Testis (tissue), 3 donors: ENCODE measurements around the gene MMP11. TPM values are rescaled to one million over a fixed set of nuclear protein-coding genes. Genes with fewer than 3 reads are reported as not detected.

Experiments
- DNase-seq: peaks from one replicate; pipeline ENCODE4 v3.0.0-alpha.2; 2019
- H3K27ac ChIP-seq, 2 donors: fragments of 200-600 bp; sonication (generic); one replicate each; pipeline ENCODE4 v1.5.1; 2019
- H3K27me3 ChIP-seq: fragments of 200-600 bp; sonication (generic); one replicate; pipeline ENCODE4 v1.5.1; 2019
- H3K36me3 ChIP-seq: fragments of 200-600 bp; sonication (generic); one replicate; pipeline ENCODE4 v1.5.1; 2017; ENCODE audit warnings: low read depth; ENCODE audit errors: missing control alignments
- H3K4me1 ChIP-seq: fragments of 200-600 bp; sonication (generic); one replicate; pipeline ENCODE4 v1.5.1; 2019
- H3K4me3 ChIP-seq, 2 donors: fragments of 200-600 bp; sonication (generic); one replicate each; pipeline ENCODE4 v1.5.1; 2017 to 2019
- H3K9me3 ChIP-seq: fragments of 200-600 bp; sonication (generic); one replicate; pipeline ENCODE4 v1.5.1; 2017
- CTCF ChIP-seq, 3 experiments: fragments of 450-650 bp in 2 of 3; fragments of 200-600 bp in 1 of 3; sonication (generic) in 1 of 3; IDR thresholded peaks; one replicate each; pipeline ENCODE4 v1.5.1; 2016 to 2019; ENCODE audit warnings: antibody characterized with exemption in 3 of 3, mild to moderate bottlenecking in 2 of 3, moderate library complexity in 1 of 3
- POLR2A ChIP-seq: fragments of 450-650 bp; IDR thresholded peaks from one replicate; pipeline ENCODE4 v1.6.1; 2017; ENCODE audit warnings: antibody characterized with exemption, mild to moderate bottlenecking, moderate library complexity
- WGBS, 2 donors: methylation state at CpG; one replicate each; pipeline ENCODE4 v1.1.5; 2018; 5-methylcytosine and 5-hydroxymethylcytosine counted together
- intact Hi-C: fragments of 100-400 bp; cut with DNase I; formaldehyde crosslinking; loops from one replicate; pipeline ENCODE4 v1.15.1; 2023; ENCODE audit warnings: low total_unique reads
- polyA plus RNA-seq: library from polyadenylated mRNA; stranded (reverse); fragments of 350-450 nt; fragmentation: Illumina TruSeq; extraction: RNeasy Lipid Tissue Mini Kit (QIAGEN cat#74804); gene quantifications from one replicate; pipeline ENCODE4 v1.2.3, GENCODE V29; 2014; ENCODE audit warnings: low read depth, low replicate concordance; ENCODE audit not compliant: insufficient read depth
- total RNA-seq, 2 donors: library from RNA; depleted of rRNA; stranded (reverse); fragments of >200 nt; gene quantifications; one replicate each; pipeline ENCODE4 v1.2.3, GENCODE V29; 2016

The MMP11 gene
- total and polyA plus RNA-seq, 3 donors from 2014 or later: 13.6 to 36.1 (median 32.4) TPM

GRCh38 chr22:23781511-23782183 lies 9.0 kb downstream of the MMP11 start:
- peaks cover 5% of the 10 kb centered on the region for H3K4me1 ChIP-seq
- H3K27me3 ChIP-seq: no peaks in the 10 kb centered on the region
- TF ChIP-seq POLR2A (no peak), CTCF (IDR thresholded peaks at IDR 0.05) (no peak)
- no peak overlapping the region for H3K27ac ChIP-seq
- intact Hi-C loops: no loop called here
- no peak for DNase-seq
- no peak overlapping the region for H3K4me3 ChIP-seq
- H3K36me3 ChIP-seq: no peaks in the 10 kb centered on the region
- WGBS, 2 donors: 74 to 89% methylated on average over 13 to 14 of the region's 14 CpGs
- no peaks in the 10 kb centered on the region for H3K9me3 ChIP-seq

- 92 to 95% methylated on average over 12 to 16 of the region's 16 CpGs for WGBS, 2 donors
- H3K27ac ChIP-seq: no peak overlapping the region
Observed at GRCh38 chr22:23782252-23782651, 9.6 kb downstream of the MMP11 start.

GRCh38 chr22:23782703-23783102 lies 10.1 kb downstream of the MMP11 start:
- Histone ChIP-seq H3K9me3 (no peaks in the 10 kb centered on the region), H3K36me3 (no peaks in the 10 kb centered on the region), H3K4me1 (peaks cover 8% of the 10 kb centered on the region), H3K27ac (no peak overlapping the region), H3K4me3 (no peak overlapping the region), H3K27me3 (no peaks in the 10 kb centered on the region)
- no peak for TF ChIP-seq CTCF (IDR thresholded peaks at IDR 0.05)
- no peak for TF ChIP-seq POLR2A
- 88 to 100% methylated on average over 1 of the region's 1 CpG for WGBS, 2 donors
- no peak for DNase-seq
- intact Hi-C loops: no loop called here

More at GRCh38 chr22:23782252-23782651, 9.6 kb downstream of the MMP11 start:
- peaks cover 5% of the 10 kb centered on the region for H3K4me1 ChIP-seq
- DNase-seq: no peak
- TF ChIP-seq CTCF (IDR thresholded peaks at IDR 0.05) (no peak), POLR2A (no peak)
- H3K4me3 ChIP-seq: no peak overlapping the region
- no peaks in the 10 kb centered on the region for H3K9me3 ChIP-seq
- H3K36me3 ChIP-seq: no peaks in the 10 kb centered on the region
- no peaks in the 10 kb centered on the region for H3K27me3 ChIP-seq
- intact Hi-C loops: no loop called here

GRCh38 chr22:23783265-23784150 lies 10.9 kb downstream of the MMP11 start:
- 82 to 93% methylated on average over 7 to 13 of the region's 15 CpGs for whole genome bisulfite sequencing, 2 donors
- H3K4me3 ChIP-seq: no peak overlapping the region
- H3K36me3 ChIP-seq: no peaks in the 10 kb centered on the region
- H3K27me3 ChIP-seq: no peaks in the 10 kb centered on the region
- DNase-seq: no peak
- peaks cover 16% of the 10 kb centered on the region for H3K4me1 ChIP-seq
- intact Hi-C loops: no loop called here
- TF ChIP-seq POLR2A (no peak), CTCF (IDR thresholded peaks at IDR 0.05) (no peak)
- no peak overlapping the region for H3K27ac ChIP-seq
- H3K9me3 ChIP-seq: no peaks in the 10 kb centered on the region
